Activated naive CD4-positive, alpha-beta T cell treated with anti-CD3 and anti-CD28 coated beads, Interleukin-2, amount 50 U/mL, for 16 hours (primary cell): ENCODE data around the gene CORO2A.
"Not testable (repeated sequence)": the region's sequence is repeated elsewhere in the genome, so short reads cannot be mapped to it uniquely, and the experiment has no call there.

Source experiments
- DNase-seq: peaks from one replicate; pipeline ENCODE4 v3.0.0-alpha.2; 2020

The CORO2A gene

DNA sequence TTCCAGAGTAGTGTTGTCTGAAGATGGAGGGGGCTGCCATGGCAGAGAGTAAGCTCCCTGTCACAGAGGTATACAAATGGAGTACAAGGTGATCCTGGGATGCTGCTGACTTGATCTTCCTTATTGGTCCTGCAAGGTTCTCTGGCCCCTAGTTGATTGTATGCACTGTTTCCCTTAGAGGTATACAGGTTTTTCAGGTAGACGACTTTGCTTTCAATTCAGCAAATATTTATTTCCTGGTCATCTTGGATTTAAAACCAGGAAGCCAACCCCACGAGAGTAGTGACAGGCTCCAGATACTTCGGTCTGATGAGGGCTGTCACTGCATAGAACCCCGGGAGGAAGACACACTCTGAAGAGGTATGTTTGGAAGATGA lies 56.9 kb downstream of the CORO2A start:
- no peak for DNase-seq

DNA sequence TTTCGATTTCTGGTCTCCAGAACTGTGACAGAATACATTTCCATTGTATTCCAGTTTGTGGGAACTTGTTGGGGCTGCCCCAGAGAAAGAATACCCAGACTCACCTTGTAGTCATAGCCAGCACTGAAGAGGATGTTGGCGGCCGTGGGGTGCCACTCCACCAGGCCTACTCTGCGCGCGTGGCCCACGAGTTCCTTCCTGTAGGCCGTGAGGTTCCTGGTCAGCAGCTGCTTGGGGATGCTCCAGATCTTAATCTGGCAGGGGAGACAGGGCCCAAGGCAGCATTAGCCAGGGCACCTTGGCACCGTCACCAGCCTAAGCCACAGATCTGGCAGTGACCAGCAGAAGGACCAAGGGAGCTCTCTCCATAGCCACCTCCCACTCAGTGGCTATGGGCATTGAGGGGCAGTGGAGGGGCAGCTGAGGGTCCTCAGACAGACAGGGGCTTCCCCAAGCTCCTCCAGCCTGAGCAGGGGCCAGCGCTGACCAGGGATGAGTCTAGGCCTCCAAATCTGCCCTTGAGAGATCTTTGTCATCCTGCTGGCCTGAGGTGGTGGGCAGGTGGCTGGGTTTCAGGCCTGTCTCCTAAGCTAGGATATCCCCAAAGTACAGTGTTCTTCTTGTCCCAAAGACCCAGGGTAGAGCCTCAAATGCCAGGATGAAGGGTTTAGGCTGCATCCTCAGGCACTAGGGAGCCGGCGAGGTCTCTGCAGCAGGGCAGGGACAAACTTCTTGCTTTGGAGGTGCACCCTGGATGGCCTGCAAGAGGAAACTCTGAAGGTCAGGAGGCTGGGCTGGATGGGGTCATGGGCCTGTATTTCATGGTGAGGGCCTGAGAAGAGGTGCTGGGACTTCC lies 57.5 kb downstream of the CORO2A start:
- DNase-seq, result no peak

DNA sequence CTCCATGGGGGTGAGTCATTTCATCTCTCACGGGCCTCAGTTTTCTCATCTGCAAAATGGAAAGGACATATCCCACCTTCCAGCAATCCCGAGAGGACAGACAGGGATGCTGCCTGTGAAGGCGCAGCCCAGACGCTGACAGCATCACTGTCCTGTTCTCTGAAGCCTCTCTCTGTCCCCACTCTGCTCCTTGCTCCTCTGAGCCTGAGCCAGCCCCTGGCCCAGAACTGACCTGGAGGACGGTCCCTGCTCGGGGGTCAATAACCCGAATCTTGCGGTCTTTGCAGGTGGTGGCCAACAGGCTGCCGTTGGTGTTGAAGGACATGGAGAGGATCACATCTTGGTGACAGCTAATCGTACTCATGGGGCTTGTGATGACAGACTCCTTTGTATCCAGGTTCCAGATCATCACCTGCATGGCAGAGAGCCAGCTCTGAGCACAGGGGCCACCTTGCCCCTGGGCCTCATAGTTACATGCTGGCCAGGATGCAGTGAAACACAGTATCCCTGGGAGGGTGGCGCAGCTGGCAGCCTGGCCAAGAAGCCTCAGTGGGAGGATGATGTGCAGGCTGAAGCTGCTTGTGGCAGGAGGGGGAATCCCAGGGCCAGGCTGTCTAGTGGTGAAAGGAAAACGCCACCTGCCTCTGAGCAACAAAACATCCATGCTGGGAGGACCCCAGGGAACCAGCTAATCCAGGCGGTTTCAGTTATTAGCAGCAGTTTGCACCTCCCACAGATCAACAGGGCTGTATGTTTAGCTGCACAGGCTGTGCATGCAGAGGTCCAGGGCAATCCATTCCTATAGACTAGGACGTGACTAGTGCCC lies 59.4 kb downstream of the CORO2A start:
- no peak for DNase-seq

DNA sequence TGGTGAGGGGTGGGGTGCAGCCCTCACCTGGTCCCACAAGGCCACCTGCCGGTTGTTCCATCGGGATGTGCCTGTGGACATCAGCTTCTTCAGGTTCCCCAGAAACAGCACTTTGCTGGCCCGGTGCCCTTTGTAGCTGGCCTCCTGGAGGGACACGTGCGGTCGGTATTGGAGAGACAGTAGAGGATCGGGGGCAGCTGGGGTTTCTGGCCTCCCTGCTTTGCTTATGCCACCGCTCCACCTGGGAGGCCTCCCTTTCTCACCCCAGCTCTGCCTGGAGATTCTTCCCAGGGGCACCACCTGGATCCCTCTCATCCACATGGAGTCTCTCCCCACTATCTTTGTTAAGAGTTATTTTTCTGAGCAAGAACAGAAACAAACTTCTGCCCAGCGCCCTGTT lies 60.3 kb downstream of the CORO2A start:
- DNase-seq, result no peak

DNA sequence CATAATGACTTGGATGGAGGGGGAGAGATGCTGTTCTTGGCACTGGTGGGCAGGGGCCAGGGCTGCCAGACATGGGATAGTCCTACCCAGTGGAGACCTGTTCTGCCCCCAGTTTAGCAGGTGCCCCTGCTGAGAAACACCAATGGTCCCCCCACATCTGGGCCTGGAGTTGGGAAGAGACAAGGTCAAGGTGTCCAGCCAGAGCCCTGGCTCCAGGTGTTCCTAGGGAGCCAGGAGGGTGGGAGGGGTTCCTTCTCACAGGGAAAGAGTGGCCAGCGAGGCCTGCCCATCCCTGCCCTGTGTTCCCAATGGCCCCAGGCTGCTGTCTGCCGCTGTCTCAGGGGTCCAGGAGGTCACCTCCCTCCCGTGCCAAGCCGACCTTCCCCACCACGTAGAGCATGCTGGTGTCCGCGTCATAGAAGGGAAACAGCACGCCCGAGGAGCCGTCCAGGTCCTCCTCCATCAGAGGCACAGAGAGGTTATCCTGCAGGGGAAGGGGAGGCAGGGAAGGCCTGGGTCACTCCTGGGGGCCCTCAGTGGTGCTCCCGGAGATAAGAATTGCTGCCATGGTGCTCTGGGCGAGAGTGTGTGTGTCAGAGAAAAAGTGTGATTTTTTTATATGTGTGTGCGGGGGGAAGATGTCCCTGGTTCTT lies 61.7 kb downstream of the CORO2A start:
- no peak for DNase-seq

DNA sequence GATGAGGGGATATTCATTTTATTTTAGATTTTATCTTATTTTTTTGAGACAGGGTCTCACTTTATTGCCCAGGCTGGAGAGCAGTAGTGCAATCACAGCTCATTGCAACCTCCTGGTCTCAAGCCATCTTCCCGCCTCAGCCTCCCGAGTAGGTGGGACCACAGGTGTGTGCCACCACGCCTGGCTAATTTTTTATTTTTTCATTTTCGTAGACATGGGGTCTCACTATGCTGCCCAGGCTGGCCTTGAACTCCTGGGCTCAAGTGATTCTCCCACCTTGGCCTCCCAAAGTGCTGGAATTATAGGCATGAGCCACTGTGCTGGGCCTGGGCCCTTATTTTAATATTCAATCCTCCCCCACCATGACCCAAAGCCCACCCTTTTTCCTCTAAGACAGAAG lies 62.4 kb downstream of the CORO2A start:
- DNase-seq, result not testable (repeated sequence)

DNA sequence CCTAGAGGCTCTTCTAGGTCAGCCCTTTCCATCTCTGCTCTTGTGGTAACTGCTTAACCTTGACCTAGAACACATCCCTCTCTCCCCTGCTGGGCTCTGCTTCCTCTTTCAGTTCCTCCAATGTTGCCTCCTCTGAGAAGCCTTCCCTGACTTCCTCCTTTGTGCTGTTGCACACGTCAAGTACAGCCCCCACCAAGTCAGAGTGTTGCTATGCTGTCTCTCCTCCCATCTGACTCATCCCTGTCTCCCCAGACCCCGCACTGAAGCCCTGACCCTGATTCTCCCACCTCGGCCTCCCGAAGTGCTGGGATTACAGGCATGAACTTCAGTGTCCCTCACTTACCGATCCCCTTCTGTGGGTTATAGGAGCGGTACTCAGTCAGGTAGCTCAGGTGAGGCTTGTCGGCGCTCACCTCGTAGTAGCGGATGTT lies 63.0 kb downstream of the CORO2A start:
- no peak for DNase-seq

DNA sequence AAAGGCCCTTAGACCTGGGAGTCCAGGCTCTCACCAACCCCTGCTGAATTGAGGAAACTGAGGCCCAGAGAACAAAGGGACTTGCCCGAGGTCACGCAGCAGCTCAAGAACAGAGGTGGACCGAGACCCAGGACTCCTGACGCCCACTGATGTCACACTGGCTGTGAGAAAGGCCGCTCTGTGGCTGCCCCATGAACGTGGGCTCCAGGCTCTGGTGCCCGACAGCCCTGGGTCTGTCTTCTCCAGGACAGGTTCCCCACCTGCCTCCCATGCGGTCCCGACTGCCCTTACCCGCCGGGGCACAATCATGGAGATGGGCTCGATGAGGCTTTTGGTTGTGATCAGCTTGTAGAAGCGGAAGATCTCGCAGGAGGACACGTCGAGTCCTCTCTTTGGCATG lies 64.1 kb downstream of the CORO2A start:
- no peak for DNase-seq

DNA sequence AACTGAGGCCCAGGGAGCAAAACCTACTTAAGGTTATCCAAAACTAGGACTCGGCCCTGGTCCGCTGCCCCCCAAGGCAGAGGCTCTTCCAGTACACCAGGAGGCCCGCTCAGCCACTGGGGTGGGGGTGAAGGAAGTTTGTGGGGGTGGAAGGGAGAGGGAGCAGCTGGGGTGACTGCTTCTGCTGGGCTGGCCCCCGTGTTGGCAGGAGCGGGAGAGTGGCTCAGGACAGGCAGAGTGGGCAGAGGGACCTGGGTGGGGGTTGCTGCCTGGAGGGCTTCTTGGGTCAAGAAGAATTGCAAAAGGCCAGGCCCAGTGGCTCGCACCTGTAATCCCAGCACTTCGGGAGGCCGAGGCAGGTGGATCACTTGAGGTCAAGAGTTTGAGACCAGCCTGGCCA lies 65.2 kb downstream of the CORO2A start:
- no peak for DNase-seq

DNA sequence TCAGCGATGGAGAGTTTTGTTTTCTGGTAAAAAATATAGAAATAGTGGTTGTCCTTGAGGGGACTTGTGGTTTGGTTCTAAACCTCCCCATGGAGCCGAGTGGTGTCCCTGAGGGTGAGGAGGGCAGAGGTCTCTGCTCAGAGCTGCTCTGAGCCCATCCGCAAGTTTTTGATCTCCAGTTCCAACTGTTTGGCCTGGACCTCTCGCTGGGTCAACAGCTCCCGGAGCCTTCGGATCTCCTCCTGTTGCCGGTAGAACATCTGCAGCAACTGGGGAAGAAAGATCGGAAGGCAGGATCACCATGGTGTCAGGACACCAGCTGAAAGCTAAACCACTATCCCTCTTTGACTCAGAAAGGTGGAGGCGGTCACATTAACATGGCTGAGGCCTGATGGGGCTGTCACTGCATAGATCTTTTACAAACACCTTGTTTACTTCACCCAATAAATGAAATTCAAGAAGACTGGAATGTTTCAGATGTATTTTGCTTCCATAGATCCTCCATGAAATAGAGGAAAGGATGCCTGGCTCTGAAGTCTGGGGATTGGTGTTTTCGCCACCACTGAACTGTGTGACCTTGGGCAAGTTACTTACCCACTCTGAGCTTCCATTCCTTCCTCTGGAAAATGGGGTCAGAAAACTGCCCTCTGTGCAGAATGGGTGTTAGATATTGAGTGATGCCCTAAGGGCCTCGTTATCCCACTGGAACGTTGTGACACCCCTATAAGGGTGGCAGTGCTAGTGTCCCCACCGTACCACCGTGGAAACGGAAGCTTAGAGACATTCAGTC lies 67.6 kb downstream of the CORO2A start:
- no peak for DNase-seq

DNA sequence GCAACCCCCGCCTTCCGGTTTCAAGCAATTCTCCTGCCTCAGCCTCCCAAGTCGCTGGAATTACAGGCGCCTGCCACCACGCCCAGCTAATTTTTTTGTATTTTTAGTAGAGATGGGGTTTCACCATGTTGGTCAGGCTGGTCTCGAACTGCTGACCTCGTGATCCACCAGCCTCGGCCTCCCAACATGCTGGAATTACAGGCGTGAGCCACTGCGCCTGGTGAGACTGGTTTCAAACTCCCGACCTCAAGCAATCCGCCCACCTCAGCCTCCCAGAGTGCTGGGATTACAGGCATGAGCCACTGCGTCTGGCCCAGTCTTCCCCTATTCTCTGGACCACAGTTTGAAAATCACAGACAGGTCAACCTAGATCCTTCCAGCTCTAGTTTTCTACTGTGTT lies 68.3 kb downstream of the CORO2A start:
- DNase-seq, result not testable (repeated sequence)

DNA sequence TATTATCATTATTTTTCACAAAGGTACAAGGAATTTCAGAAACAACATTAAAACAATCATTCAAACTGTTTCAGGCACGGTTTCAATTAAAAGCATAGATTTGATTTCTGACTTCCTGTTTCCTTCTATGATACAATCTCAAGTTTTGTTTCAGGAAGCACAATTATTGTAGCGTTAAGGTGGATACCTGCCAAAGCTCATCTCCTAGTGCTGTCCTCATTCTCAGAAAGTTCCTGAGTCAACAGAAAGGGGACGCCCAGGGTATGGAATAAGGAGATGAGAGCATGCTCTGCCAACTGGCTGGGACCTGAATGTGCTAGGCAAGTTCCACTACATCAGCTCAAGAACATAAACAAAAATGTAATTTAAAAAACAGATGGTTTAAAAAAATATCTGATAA lies 71.4 kb downstream of the CORO2A start:
- DNase-seq, result no peak

DNA sequence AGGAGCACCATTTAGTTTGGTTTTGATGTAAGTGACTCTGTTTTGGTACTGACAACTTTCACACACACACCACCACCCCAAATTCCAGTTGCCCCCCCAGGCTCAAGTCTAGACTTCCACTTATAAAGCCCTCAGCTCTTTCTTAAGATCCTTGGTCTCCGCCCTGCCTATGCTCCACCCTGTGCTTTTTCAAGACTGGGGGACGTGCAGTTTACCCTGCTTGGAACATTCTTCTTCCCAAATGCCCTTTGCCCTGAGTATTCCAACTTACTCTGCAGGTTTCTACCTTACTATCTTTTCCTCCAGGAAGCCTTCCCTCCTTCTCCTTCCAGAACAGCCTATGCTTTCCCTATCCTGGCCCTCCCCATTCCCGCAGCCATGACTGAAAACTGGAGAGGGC lies 72.0 kb downstream of the CORO2A start:
- DNase-seq, result no peak

DNA sequence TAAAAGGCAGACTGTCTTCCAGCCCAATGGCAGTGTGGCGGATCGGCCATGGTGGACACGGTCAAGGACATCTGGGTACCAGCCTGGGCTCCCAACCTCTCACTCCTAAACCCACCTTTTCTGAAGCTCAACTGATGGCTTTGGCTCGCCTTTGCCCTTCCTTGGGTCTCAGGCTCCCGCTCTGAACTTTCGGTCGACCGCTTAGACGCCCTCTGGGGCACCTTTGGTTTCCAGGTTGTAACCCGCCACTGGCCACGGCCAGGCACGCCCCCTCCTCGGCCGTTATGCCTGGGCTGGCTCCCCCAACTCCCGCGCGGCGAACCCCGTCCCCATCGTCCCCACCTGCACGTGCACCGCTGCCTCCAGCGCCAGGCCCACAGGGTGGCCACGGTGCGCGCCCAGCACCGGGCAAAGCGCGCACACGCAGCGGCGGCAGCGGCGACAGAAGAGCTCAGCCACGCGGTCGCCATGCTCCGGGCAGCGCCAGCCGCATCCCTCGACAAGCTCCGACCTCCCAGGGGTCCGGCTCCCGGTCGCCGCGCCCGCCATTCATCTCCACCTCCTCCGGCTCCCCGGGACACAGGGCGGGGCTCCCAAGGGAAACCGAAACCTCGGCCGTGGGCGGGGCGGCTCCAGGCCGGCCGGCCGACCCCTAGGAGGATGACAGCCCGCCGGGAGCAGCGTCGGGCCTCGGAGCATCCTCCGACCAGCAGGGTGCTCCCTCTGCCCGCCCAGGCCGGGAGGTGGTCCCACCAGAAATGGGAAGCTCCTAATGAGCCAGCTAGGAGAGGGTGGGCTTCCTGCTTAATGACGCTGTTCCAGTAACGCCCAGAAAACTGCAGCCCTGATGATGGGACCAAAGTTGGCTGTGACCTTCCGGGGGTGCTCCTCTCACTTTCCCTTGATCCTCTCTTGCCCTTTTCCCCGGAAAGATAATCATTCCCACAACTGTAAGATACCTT lies 73.5 kb downstream of the CORO2A start, which contains the start of gene TRIM14:
TSS of gene TRIM14 (minus strand) at position 583 of the 962 bp plus-strand sequence. CDS start at position 549, 34 bp downstream.
- DNase-seq, result peak; percentile 53

DNA sequence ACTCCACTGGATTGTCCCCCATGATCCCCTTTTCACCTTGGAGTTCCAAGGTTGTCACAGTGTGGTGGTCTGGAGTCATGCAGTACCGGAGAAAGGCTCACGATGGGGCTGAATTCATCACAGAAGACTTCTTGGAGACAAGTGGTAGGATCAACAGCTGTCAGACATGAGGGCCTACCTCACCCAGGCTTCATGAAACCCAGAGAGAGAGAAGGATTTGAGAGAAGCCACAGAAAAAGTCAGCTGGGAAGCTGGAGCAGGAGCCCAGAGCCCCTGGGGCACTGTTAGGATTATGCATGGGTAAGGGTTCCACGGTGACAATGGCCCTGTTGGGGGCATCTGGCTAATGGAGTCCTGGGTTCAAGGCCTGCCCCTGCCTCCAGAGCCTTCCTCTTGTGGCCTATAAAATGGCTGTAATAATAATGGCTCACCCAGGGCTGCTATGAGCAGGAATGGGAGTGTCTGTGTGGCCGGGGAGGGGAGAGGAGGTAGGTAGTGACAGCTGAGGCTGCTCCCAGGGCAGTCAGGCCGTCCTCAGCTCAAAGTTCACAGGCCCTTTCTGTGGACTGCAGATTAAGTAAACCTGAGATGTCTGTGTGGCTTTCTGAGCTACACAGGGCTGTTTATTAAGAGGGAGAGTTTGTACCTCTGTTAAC lies 74.3 kb downstream of the CORO2A start:
- peak; percentile 37 for DNase-seq

DNA sequence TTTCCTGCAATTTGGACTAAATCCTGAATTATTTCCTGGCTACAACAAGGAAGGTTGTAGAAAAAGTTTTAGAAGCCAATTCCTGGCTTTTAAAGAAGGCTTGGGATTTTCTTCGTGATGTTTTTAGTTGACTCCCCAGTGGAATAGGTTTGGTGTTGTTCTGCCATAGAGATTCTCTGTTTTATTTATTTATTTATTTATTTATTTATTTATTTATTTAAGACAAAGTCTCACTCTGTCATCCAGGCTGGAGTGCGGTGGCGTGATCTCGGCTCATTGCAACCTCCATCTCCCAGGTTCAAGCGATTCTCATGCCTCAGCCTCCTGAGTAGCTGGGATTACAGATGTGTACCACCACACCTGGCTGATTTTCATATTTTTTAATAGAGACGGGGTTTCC lies 75.3 kb downstream of the CORO2A start:
- DNase-seq, result not testable (repeated sequence)

DNA sequence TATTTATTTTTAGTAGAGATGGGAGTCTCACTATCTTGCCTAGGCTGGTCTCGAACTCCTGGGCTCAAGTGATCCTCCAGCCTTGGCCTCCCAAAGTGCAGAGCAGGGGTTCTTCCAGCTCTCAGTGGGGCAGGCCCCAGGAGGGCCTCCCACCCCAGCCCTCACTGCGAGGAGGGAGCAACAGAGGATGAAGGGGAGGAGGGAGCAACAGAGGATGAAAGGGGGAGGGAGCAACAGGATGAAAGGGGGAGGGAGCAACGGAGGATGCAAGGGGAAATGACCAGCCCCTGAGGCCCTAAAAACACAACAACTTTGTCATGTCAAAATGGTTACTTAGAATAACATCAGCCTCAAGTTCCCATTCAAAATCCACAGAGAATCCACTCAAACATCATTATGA lies 83.4 kb downstream of the CORO2A start:
- no peak for DNase-seq

DNA sequence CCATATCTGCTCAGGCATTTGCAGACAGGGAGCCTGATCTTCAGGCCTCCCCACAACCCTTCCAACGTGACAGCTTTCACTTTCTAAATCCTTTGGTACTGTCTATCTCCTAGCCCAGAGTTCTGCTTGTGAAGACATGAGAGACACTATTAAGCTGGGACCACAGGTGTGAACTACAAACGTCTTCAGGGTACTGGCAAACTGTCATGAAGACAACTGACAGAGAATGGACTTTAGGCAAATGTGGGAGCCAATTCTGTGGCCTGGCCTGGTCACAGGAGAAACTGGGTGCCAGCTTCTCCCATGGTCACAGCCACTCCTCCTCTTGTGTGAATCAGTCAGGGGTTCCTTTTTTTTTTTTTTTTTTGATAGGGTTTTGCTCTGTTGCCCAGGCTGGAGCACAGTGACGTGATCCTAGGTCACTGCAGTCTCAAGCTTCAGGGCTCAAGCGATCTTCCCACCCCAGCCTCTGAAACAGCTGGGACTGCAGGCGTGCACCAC lies 83.9 kb downstream of the CORO2A start:
- no peak for DNase-seq

DNA sequence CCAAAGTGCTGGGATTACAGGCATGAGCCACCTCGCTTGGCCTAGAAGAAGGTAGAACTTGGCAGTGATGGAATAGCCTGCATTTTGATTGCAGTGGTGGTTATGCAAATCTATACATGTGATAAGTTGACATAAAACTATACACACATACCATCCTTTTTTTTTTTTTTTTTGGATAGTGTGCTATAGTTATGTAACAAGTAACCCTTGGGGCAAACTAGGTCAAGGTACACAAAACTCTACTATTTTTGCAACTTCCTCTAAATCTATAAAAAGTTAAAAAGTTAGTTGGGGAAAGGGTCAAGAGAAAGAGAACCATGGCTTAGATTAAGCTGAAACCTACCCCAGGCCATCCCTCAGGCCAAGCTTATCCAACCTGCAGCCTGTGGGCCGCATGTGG lies 84.5 kb downstream of the CORO2A start:
- DNase-seq, result no peak

DNA sequence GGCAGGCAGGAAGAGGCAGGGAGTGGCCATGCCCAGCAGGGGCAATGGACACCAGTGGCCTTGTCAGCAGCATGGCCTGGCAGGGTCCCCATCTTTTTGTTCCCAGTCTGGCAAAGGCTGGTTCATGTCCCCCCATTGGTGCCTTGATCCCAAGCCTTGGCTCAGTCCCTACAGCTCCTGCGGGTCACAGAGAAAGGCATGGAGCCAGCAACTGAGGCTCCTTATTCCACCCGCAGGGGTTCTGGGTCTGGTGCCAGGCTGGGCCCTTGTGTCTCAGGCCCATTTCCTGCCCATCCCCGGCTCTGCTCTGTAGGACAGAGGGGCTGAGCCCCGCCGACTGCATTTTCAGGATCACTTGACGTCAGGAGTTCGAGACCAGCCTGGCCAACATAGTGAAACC lies 87.4 kb downstream of the CORO2A start:
- DNase-seq, result no peak

DNA sequence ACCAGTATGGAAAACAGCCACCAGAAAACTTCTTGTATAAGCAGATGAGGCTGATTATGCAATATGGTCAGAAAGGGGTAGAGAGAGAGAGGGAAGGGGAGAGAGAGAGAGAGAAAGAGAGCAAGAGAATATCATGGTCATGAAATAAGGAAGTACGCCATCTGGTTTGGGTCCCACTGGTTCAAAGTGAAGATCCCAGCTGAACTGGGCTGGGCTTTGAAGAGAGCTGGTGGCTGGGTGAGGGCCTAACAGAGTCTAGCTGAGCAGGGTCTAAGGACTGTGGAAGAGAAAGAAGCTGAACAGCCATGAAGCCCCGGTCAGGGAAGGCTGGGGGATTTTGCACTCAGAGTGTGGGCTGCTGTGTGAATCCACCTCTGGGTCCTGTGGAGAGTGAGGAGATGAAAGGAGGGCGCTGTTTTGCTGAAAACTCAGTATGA lies 88.0 kb downstream of the CORO2A start:
- DNase-seq, result no peak
